Loucy (cell line): ENCODE measurements around the gene RPE.
A peak's percentile ranks its signal among the peaks of the same experiment; 100 is the strongest.

Experiments used
- H2AFZ ChIP-seq: fragments of 200-600 bp; sonication (generic); 2 replicates; pipeline ENCODE4 v1.6.0; 2016; ENCODE audit warnings: antibody characterized with exemption, mild to moderate bottlenecking, low read length, moderate library complexity
- H3F3A ChIP-seq: fragments of 200-600 bp; 2 replicates; pipeline ENCODE4 v1.6.0; 2016; ENCODE audit warnings: antibody characterized with exemption, low read depth, mild to moderate bottlenecking
- H3K27me3 ChIP-seq: fragments of 200-600 bp; sonication (generic); 2 replicates; pipeline ENCODE4 v1.6.1; 2014; ENCODE audit warnings: low read length, mild to moderate bottlenecking; ENCODE audit not compliant: insufficient read depth, poor library complexity, severe bottlenecking
- H3K36me3 ChIP-seq: fragments of 200-600 bp; sonication (generic); 2 replicates; pipeline ENCODE4 v1.6.1; 2016; ENCODE audit warnings: low read length; ENCODE audit not compliant: insufficient read depth
- H3K4me1 ChIP-seq: fragments of 200-600 bp; sonication (generic); 2 replicates; pipeline ENCODE4 v1.5.1; 2014; ENCODE audit warnings: low read length, mild to moderate bottlenecking; ENCODE audit not compliant: insufficient read depth, poor library complexity, severe bottlenecking
- H3K4me2 ChIP-seq: fragments of 200-600 bp; sonication (generic); 2 replicates; pipeline ENCODE4 v1.6.0; 2014; ENCODE audit warnings: antibody characterized with exemption, low read length, low read depth, mild to moderate bottlenecking; ENCODE audit not compliant: poor library complexity, severe bottlenecking
- H3K4me3 ChIP-seq: fragments of 200-600 bp; sonication (generic); 2 replicates; pipeline ENCODE4 v1.5.1; 2014; ENCODE audit warnings: low read length, mild to moderate bottlenecking, mixed read lengths; ENCODE audit not compliant: poor library complexity, severe bottlenecking
- H3K79me2 ChIP-seq: fragments of 200-600 bp; sonication (generic); 2 replicates; pipeline ENCODE4 v1.6.1; 2014; ENCODE audit warnings: low read length; ENCODE audit not compliant: insufficient read depth
- H3K9ac ChIP-seq: fragments of 200-600 bp; sonication (generic); 2 replicates; pipeline ENCODE4 v1.6.0; 2014; ENCODE audit warnings: mild to moderate bottlenecking, low read depth, low read length, moderate library complexity; ENCODE audit not compliant: poor library complexity, severe bottlenecking
- H3K9me2 ChIP-seq: fragments of 200-600 bp; sonication (generic); replicated peaks from 2 replicates; pipeline ENCODE4 v1.6.1; 2016; ENCODE audit warnings: low read depth, low read length, mixed read lengths
- H3K9me3 ChIP-seq: fragments of 200-600 bp; sonication (generic); 2 replicates; pipeline ENCODE4 v1.6.1; 2014; ENCODE audit warnings: mild to moderate bottlenecking, antibody characterized with exemption, low read length, low read depth; ENCODE audit not compliant: insufficient read depth
- H4K20me1 ChIP-seq: fragments of 200-600 bp; sonication (generic); 2 replicates; pipeline ENCODE4 v1.6.0; 2014; ENCODE audit warnings: antibody characterized with exemption, low read length, mild to moderate bottlenecking; ENCODE audit not compliant: insufficient read depth, poor library complexity, severe bottlenecking
- EZH2phosphoT487 ChIP-seq: fragments of 200-600 bp; IDR thresholded peaks from 2 replicates; pipeline ENCODE4 v1.6.1; 2018; ENCODE audit warnings: antibody characterized with exemption, mild to moderate bottlenecking, moderate library complexity, borderline replicate concordance
- TF ChIP-seq, protein P1 (sequence below): fragments of 200-600 bp; sonication (generic); conservative IDR thresholded peaks from 2 replicates; pipeline ENCODE4 v1.5.1; 2014; ENCODE audit warnings: mild to moderate bottlenecking, antibody characterized with exemption, low read length

Gene RPE

DNA sequence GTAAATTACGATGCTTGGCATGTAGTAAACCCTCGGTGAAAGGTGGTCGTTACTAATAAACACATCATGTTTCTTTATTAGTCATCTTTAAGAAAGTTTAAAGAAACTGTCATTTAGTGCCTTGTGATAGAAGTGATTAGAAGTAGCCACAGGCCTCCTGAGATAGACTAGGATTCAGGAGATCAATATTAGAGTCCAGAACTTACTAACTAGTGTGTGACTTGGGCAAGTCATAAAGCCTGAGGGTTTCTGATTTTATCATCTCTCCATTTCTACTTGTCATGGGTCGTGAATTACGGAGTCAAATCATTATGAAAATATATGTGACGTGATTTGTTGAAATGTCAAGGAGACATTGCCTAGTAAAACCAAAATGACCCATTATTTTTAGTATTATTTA, 6.7 kb downstream of the RPE start:
- Histone ChIP-seq H3K27me3 (no peaks in the 10 kb centered on the region), H3K4me1 (peaks cover 44% of the 10 kb centered on the region), H3K4me3 (no peak overlapping the region), H4K20me1 (peaks cover 79% of the 10 kb centered on the region), H3K79me2 (peaks cover 96% of the 10 kb centered on the region), H3K4me2 (peak overlapping the region; percentile 82), H3F3A (no peaks in the 10 kb centered on the region), H3K9ac (no peak overlapping the region), H2AFZ (no peak overlapping the region), H3K9me2 (no peaks in the 10 kb centered on the region), H3K9me3 (no peaks in the 10 kb centered on the region), H3K36me3 (peaks cover 19% of the 10 kb centered on the region)
- TF ChIP-seq, protein P1, sequence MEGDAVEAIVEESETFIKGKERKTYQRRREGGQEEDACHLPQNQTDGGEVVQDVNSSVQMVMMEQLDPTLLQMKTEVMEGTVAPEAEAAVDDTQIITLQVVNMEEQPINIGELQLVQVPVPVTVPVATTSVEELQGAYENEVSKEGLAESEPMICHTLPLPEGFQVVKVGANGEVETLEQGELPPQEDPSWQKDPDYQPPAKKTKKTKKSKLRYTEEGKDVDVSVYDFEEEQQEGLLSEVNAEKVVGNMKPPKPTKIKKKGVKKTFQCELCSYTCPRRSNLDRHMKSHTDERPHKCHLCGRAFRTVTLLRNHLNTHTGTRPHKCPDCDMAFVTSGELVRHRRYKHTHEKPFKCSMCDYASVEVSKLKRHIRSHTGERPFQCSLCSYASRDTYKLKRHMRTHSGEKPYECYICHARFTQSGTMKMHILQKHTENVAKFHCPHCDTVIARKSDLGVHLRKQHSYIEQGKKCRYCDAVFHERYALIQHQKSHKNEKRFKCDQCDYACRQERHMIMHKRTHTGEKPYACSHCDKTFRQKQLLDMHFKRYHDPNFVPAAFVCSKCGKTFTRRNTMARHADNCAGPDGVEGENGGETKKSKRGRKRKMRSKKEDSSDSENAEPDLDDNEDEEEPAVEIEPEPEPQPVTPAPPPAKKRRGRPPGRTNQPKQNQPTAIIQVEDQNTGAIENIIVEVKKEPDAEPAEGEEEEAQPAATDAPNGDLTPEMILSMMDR, result no peak
- TF ChIP-seq EZH2phosphoT487, result no peak

DNA sequence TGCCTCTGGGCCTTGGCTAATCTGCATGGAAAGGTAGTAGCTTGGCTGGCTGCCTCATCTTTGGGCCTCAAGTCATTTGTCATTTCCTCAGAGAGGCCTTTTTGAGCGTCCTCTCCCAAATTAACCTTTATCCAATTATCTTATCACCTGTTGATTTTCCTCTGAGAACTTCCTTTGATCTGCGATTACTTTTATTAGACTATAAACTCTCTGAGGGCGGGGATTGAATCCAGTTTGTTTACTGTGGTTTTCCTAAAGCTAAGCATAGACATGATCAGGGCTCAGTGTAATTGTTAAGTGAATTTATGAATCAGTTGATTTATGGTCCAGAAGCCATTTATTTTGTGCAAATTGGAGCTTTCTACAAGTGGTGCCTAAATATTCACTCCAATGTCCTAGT, 7.5 kb downstream of the RPE start:
- Histone ChIP-seq H2AFZ (no peak overlapping the region), H3K36me3 (peaks cover 26% of the 10 kb centered on the region), H3F3A (no peaks in the 10 kb centered on the region), H3K4me2 (no peak overlapping the region), H4K20me1 (peaks cover 75% of the 10 kb centered on the region), H3K27me3 (no peaks in the 10 kb centered on the region), H3K9me3 (no peaks in the 10 kb centered on the region), H3K4me1 (peaks cover 38% of the 10 kb centered on the region), H3K9ac (no peak overlapping the region), H3K79me2 (peaks cover 94% of the 10 kb centered on the region), H3K9me2 (no peaks in the 10 kb centered on the region), H3K4me3 (peak overlapping the region; percentile 2)
- TF ChIP-seq, protein P1, result no peak

DNA sequence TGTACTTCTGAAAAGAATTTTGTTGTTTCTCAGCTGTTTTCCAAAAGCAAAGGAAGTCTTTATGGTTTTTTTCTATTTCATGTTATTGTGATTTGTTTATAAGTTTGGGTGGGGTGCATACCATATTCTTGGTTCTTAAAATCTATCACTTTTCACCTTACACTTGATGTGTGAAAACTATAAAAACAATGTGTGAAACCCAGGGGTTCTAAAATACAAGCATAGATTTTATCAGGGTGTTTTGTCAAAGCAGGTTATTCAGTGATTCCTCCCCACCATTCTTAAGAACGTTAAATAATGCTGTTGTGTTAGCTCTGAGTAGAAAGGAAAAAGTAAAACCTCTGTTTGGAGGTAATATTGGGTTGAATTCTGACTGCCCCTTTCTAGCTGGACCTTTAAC, 17.7 kb downstream of the RPE start:
- Histone ChIP-seq H3K9me3 (no peaks in the 10 kb centered on the region), H3K4me1 (no peaks in the 10 kb centered on the region), H3K79me2 (peaks cover 2% of the 10 kb centered on the region; the same call in 1 of the 2 replicates), H4K20me1 (peaks cover 16% of the 10 kb centered on the region), H3K4me2 (no peak overlapping the region), H3F3A (0 out of 2 replicates have a peak, but pooled peaks cover 3% of the 10 kb centered on the region), H3K36me3 (peaks cover 89% of the 10 kb centered on the region), H3K9me2 (no peaks in the 10 kb centered on the region), H3K4me3 (no peak overlapping the region), H2AFZ (no peak overlapping the region), H3K9ac (no peak overlapping the region), H3K27me3 (no peaks in the 10 kb centered on the region)
- TF ChIP-seq, protein P1, result no peak
- no peak for TF ChIP-seq EZH2phosphoT487
